Tibial nerve (tissue), 4 donors: Measurements from ENCODE around the gene SATL1. TPM values are rescaled to one million over a fixed set of nuclear protein-coding genes. Genes with fewer than 3 reads are reported as not detected.

Experiments
- DNase-seq, 2 donors: peaks; one replicate each; pipeline ENCODE4 v3.0.0-alpha.2; 2019; ENCODE audit warnings: low spot score in 2 of 2
- H3K27ac ChIP-seq, 4 donors: fragments of 200-600 bp; sonication (generic) in 3 of 4; one replicate each; pipeline ENCODE4 v1.5.1; 2017 to 2019; ENCODE audit warnings: mild to moderate bottlenecking in 1 of 4
- H3K27me3 ChIP-seq, 2 donors: fragments of 200-600 bp; sonication (generic) in 1 of 2; one replicate each; pipeline versions ENCODE4 v1.5.1 to v1.6.0; 2017 to 2019
- H3K36me3 ChIP-seq, 3 donors: fragments of 200-600 bp; sonication (generic); one replicate each; pipeline ENCODE4 v1.5.1; 2018 to 2019
- H3K4me1 ChIP-seq, 4 donors: fragments of 200-600 bp; sonication (generic) in 3 of 4; one replicate each; pipeline ENCODE4 v1.5.1; 2017 to 2019
- H3K4me3 ChIP-seq, 4 donors: fragments of 200-600 bp; sonication (generic) in 3 of 4; one replicate each; pipeline ENCODE4 v1.5.1; 2017 to 2019; ENCODE audit warnings: mild to moderate bottlenecking in 1 of 4, moderate library complexity in 1 of 4
- H3K9me3 ChIP-seq, 4 donors: fragments of 200-600 bp; sonication (generic) in 3 of 4; one replicate each; pipeline ENCODE4 v1.5.1; 2017 to 2019
- EP300 ChIP-seq, 2 donors: sonication (generic); formaldehyde crosslinking; IDR thresholded peaks; one replicate each; pipeline ENCODE4 v1.6.1; 2017; ENCODE audit warnings: antibody characterized with exemption in 2 of 2, mild to moderate bottlenecking in 1 of 2
- POLR2A ChIP-seq, 2 donors: fragments of 450-650 bp; IDR thresholded peaks; one replicate each; pipeline ENCODE4 v1.6.1; 2017; ENCODE audit warnings: antibody characterized with exemption in 2 of 2, mild to moderate bottlenecking in 2 of 2, moderate library complexity in 2 of 2
- WGBS, 2 donors: methylation state at CpG; one replicate each; pipeline ENCODE4 v1.1.5; 2018; 5-methylcytosine and 5-hydroxymethylcytosine counted together
- total RNA-seq, 4 donors: library from RNA; depleted of rRNA; stranded (reverse); fragments of >200 nt; gene quantifications; one replicate each; pipeline ENCODE4 v1.1.0, GENCODE V29; 2016
- TF ChIP-seq, protein P1 (sequence below), 5 experiments: fragments of 200-600 bp in 3 of 5; fragments of 450-650 bp in 2 of 5; sonication (generic) in 3 of 5; IDR thresholded peaks; one replicate each; pipeline ENCODE4 v1.5.1; 2016 to 2019; ENCODE audit warnings: antibody characterized with exemption in 5 of 5, mild to moderate bottlenecking in 3 of 5, moderate library complexity in 2 of 5

SATL1 gene
- total RNA-seq, 4 donors from 2014 or later: not detected

DNA sequence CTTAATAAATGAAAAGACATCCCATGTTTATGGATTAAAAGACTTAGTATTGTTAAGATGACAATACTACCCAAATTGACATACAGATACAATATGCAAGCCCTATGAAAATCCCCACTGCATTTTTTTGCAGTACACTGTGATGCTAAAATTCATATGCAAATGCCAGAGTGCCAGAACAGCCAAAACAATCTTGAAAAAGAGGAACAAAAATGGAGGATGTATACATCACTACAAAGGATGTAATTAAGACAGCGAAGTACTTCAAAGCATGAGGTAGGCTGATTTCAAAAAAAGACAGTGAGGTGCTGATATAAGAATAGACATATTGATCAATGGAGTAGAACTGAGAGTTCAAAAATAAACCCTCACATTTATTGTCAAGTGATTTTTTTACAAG is 47.3 kb downstream of the SATL1 start:
- no peaks in the 10 kb centered on the region for H3K36me3 ChIP-seq
- no peaks in the 10 kb centered on the region for H3K4me1 ChIP-seq
- WGBS, 2 donors: 68 to 78% methylated on average over 1 of the region's 1 CpG
- TF ChIP-seq EP300 (IDR thresholded peaks at IDR 0.05) (no peak), POLR2A (IDR thresholded peaks at IDR 0.05) (no peak)
- TF ChIP-seq, protein P1, sequence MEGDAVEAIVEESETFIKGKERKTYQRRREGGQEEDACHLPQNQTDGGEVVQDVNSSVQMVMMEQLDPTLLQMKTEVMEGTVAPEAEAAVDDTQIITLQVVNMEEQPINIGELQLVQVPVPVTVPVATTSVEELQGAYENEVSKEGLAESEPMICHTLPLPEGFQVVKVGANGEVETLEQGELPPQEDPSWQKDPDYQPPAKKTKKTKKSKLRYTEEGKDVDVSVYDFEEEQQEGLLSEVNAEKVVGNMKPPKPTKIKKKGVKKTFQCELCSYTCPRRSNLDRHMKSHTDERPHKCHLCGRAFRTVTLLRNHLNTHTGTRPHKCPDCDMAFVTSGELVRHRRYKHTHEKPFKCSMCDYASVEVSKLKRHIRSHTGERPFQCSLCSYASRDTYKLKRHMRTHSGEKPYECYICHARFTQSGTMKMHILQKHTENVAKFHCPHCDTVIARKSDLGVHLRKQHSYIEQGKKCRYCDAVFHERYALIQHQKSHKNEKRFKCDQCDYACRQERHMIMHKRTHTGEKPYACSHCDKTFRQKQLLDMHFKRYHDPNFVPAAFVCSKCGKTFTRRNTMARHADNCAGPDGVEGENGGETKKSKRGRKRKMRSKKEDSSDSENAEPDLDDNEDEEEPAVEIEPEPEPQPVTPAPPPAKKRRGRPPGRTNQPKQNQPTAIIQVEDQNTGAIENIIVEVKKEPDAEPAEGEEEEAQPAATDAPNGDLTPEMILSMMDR (IDR thresholded peaks at IDR 0.05): no peak
- no peak for DNase-seq
- no peaks in the 10 kb centered on the region for H3K27me3 ChIP-seq
- no peak overlapping the region for H3K4me3 ChIP-seq
- H3K27ac ChIP-seq: no peak overlapping the region
- H3K9me3 ChIP-seq: peaks cover 0 to 2% (median 0%) of the 10 kb centered on the region in 4 donors

DNA sequence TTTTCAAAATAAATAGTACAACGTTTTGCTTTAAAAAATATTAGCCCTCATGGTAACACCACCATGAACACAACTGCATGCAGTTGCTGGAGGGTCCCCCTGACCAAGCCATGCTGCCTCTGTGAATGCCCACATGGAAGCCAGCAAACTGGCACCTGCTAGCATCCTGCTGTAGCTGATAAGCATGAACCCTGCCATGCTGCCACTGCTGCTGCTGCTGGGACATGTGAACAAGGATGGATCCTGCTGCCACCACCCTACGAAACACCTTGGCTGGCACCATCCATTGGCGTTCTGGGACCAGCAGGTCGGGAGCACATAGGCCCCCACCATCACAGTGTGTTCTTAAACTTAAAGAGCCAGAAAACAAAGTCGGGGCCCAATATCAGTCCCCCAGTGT is 83.9 kb downstream of the SATL1 start:
- H3K36me3 ChIP-seq: no peaks in the 10 kb centered on the region
- H3K27me3 ChIP-seq: no peaks in the 10 kb centered on the region
- WGBS, 2 donors: 53 to 70% methylated on average over 1 to 5 of the region's 5 CpGs
- no peak overlapping the region for H3K27ac ChIP-seq
- H3K9me3 ChIP-seq: no peaks in the 10 kb centered on the region
- no peak overlapping the region for H3K4me3 ChIP-seq
- no peaks in the 10 kb centered on the region for H3K4me1 ChIP-seq
- TF ChIP-seq POLR2A (IDR thresholded peaks at IDR 0.05) (no peak), EP300 (IDR thresholded peaks at IDR 0.05) (no peak)
- TF ChIP-seq, protein P1 (IDR thresholded peaks at IDR 0.05): no peak
- no peak for DNase-seq

DNA sequence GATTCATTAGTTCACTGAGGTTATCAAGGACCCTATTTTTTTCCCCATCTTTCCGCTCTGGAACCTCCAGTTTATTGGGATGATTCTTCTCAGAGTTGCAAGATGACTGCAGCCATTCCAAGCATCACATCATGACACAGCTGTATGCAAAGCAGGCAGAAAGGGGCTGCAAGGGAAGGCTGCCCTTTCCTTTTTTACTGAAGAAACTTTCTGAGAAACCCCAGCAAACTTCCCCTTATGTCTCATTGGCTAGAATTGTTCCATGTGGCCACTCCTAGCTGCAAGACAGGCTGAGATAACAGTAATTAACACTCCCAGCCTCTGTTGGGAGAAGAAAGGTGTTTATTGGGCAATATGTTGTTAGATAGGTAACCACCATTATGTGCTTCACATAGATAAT is 102.6 kb downstream of the SATL1 start:
- TF ChIP-seq EP300 (IDR thresholded peaks at IDR 0.05) (no peak), POLR2A (IDR thresholded peaks at IDR 0.05) (no peak)
- TF ChIP-seq, protein P1 (IDR thresholded peaks at IDR 0.05): no peak
- Histone ChIP-seq H3K4me3 (no peak overlapping the region), H3K9me3 (no peaks in the 10 kb centered on the region), H3K27ac (no peak overlapping the region), H3K4me1 (no peaks in the 10 kb centered on the region), H3K27me3 (no peaks in the 10 kb centered on the region), H3K36me3 (no peaks in the 10 kb centered on the region)
- no peak for DNase-seq
- 73 to 90% methylated on average over 1 of the region's 1 CpG for WGBS, 2 donors

DNA sequence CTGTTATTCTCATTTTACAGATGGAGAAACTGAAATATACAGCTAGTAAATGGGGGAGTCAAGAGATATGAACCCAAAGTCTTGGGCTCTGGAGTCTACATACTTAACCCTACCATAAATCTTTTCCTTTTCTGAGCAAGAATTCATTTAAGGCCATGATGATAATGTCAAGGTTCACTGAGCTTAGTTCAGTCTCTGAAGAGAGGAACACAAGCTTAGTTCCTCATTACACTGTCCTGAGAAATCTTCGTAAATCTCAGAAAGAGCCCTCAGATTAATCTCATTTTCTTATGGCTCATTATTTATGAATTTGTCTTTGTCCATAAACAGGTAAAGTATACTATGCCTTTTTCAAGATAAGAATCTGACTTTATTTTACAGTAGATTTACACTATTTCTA is 104.2 kb downstream of the SATL1 start:
- Histone ChIP-seq H3K4me1 (no peaks in the 10 kb centered on the region), H3K27me3 (no peaks in the 10 kb centered on the region), H3K27ac (no peak overlapping the region), H3K9me3 (no peaks in the 10 kb centered on the region), H3K36me3 (no peaks in the 10 kb centered on the region), H3K4me3 (no peak overlapping the region)
- TF ChIP-seq, protein P1 (IDR thresholded peaks at IDR 0.05): no peak
- TF ChIP-seq POLR2A (IDR thresholded peaks at IDR 0.05) (no peak), EP300 (IDR thresholded peaks at IDR 0.05) (no peak)
- WGBS, 2 donors: 83 to 90% methylated on average over 1 of the region's 1 CpG
- no peak for DNase-seq

DNA sequence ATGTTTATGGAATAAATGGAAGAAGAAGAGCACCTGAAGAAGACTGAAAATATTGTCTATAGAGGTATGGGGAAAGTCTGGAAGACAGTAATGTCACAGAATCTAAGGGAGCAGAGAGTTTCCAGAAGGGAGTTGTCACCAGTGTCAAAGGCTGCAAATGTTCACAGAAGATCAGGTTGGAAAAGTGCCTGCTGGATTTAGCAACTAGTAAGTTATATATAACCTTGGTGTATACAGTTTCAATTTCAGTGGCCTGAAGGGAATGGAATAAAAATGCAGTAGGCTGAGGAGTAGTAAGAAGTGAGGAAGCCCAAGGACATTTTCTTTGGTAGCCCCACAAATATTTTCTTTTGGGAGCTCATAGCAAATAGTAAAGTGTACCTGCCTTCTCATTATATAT is 107.2 kb downstream of the SATL1 start:
- H3K9me3 ChIP-seq: no peaks in the 10 kb centered on the region
- no peaks in the 10 kb centered on the region for H3K36me3 ChIP-seq
- H3K4me1 ChIP-seq: no peaks in the 10 kb centered on the region
- DNase-seq: no peak
- no peak for TF ChIP-seq POLR2A (IDR thresholded peaks at IDR 0.05)
- no peak for TF ChIP-seq EP300 (IDR thresholded peaks at IDR 0.05)
- TF ChIP-seq, protein P1 (IDR thresholded peaks at IDR 0.05): no peak
- H3K27ac ChIP-seq: no peak overlapping the region
- H3K27me3 ChIP-seq: no peaks in the 10 kb centered on the region
- no peak overlapping the region for H3K4me3 ChIP-seq
